ENCODE measurements around the gene LPCAT4. TPM values are rescaled to one million over a fixed set of nuclear protein-coding genes. Genes with fewer than 3 reads are reported as not detected.
A peak's percentile ranks its signal among the peaks of the same experiment; 100 is the strongest.

The LPCAT4 gene
- total and polyA plus RNA-seq, 2 of the 8 experiments (the other 6 are each of a cell fraction or from before 2014, with no cell fraction given): 69.3 to 109 TPM

GRCh38 chr15:34360298-34360697 lies 6.7 kb downstream of the LPCAT4 start (continued):
- TF ChIP-seq, protein P1, sequence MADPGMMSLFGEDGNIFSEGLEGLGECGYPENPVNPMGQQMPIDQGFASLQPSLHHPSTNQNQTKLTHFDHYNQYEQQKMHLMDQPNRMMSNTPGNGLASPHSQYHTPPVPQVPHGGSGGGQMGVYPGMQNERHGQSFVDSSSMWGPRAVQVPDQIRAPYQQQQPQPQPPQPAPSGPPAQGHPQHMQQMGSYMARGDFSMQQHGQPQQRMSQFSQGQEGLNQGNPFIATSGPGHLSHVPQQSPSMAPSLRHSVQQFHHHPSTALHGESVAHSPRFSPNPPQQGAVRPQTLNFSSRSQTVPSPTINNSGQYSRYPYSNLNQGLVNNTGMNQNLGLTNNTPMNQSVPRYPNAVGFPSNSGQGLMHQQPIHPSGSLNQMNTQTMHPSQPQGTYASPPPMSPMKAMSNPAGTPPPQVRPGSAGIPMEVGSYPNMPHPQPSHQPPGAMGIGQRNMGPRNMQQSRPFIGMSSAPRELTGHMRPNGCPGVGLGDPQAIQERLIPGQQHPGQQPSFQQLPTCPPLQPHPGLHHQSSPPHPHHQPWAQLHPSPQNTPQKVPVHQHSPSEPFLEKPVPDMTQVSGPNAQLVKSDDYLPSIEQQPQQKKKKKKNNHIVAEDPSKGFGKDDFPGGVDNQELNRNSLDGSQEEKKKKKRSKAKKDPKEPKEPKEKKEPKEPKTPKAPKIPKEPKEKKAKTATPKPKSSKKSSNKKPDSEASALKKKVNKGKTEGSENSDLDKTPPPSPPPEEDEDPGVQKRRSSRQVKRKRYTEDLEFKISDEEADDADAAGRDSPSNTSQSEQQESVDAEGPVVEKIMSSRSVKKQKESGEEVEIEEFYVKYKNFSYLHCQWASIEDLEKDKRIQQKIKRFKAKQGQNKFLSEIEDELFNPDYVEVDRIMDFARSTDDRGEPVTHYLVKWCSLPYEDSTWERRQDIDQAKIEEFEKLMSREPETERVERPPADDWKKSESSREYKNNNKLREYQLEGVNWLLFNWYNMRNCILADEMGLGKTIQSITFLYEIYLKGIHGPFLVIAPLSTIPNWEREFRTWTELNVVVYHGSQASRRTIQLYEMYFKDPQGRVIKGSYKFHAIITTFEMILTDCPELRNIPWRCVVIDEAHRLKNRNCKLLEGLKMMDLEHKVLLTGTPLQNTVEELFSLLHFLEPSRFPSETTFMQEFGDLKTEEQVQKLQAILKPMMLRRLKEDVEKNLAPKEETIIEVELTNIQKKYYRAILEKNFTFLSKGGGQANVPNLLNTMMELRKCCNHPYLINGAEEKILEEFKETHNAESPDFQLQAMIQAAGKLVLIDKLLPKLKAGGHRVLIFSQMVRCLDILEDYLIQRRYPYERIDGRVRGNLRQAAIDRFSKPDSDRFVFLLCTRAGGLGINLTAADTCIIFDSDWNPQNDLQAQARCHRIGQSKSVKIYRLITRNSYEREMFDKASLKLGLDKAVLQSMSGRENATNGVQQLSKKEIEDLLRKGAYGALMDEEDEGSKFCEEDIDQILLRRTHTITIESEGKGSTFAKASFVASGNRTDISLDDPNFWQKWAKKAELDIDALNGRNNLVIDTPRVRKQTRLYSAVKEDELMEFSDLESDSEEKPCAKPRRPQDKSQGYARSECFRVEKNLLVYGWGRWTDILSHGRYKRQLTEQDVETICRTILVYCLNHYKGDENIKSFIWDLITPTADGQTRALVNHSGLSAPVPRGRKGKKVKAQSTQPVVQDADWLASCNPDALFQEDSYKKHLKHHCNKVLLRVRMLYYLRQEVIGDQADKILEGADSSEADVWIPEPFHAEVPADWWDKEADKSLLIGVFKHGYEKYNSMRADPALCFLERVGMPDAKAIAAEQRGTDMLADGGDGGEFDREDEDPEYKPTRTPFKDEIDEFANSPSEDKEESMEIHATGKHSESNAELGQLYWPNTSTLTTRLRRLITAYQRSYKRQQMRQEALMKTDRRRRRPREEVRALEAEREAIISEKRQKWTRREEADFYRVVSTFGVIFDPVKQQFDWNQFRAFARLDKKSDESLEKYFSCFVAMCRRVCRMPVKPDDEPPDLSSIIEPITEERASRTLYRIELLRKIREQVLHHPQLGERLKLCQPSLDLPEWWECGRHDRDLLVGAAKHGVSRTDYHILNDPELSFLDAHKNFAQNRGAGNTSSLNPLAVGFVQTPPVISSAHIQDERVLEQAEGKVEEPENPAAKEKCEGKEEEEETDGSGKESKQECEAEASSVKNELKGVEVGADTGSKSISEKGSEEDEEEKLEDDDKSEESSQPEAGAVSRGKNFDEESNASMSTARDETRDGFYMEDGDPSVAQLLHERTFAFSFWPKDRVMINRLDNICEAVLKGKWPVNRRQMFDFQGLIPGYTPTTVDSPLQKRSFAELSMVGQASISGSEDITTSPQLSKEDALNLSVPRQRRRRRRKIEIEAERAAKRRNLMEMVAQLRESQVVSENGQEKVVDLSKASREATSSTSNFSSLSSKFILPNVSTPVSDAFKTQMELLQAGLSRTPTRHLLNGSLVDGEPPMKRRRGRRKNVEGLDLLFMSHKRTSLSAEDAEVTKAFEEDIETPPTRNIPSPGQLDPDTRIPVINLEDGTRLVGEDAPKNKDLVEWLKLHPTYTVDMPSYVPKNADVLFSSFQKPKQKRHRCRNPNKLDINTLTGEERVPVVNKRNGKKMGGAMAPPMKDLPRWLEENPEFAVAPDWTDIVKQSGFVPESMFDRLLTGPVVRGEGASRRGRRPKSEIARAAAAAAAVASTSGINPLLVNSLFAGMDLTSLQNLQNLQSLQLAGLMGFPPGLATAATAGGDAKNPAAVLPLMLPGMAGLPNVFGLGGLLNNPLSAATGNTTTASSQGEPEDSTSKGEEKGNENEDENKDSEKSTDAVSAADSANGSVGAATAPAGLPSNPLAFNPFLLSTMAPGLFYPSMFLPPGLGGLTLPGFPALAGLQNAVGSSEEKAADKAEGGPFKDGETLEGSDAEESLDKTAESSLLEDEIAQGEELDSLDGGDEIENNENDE (IDR thresholded peaks at IDR 0.05; ENCODE audit: insufficient replicate concordance, low read length): no peak
- TF ChIP-seq TEAD4 (IDR thresholded peaks at IDR 0.05; ENCODE audit: low read depth, low read length) (peak; percentile 89), RBBP5 (IDR thresholded peaks at IDR 0.05; ENCODE audit: borderline replicate concordance, low read depth, low read length) (no peak), SIN3A (conservative IDR thresholded peaks at IDR 0.05 in 1 of 2, IDR thresholded peaks at IDR 0.05 in 1 of 2; ENCODE audit: low read depth in 1 of 2, low read length in 2 of 2) (peak; percentile 26 to 58; a peak in 1 of 4 replicates), CTCF (IDR thresholded peaks at IDR 0.05; ENCODE audit: control extremely low read depth in 1 of 3, insufficient read depth in 1 of 3, low read depth in 1 of 3, low read length in 3 of 3) (peak in 1 of 3 experiments; percentile 24; a peak in 1 of 4 replicates), SAP30 (IDR thresholded peaks at IDR 0.05; ENCODE audit: insufficient read depth, insufficient replicate concordance, low read length) (no peak)

Measured in H1 (cell line).